ENCODE results near the gene RAB3GAP1. TPM values are rescaled to one million over a fixed set of nuclear protein-coding genes. Genes with fewer than 3 reads are reported as not detected.
"Not testable (repeated sequence)": the region's sequence is repeated elsewhere in the genome, so short reads cannot be mapped to it uniquely, and the experiment has no call there.

The RAB3GAP1 gene
- total and polyA plus RNA-seq, 7 experiments from 2014 or later = 24.3 to 58.7 (median 36.9) TPM

GRCh38 chr2:135078417-135078816 is 26.3 kb downstream of the RAB3GAP1 start:
- peaks cover 6 to 67% (median 53%) of the 10 kb centered on the region in 5 donors for H3K36me3 Mint-ChIP-seq
- no peak overlapping the region for H3K4me3 Mint-ChIP-seq
- CTCF ChIA-PET = no interaction called here
- intact Hi-C loops (cut with micrococcal nuclease) = no loop called here
- no peak overlapping the region for H3K4me3 ChIP-seq (ENCODE audit: low read length)
- DNase-seq (no peak), ATAC-seq (no peak)
- H3K9me3 ChIP-seq (ENCODE audit: control insufficient read depth in 2 of 3, low read length in 3 of 3) = no peaks in the 10 kb centered on the region
- POLR2A ChIA-PET = no interaction called here
- no peak overlapping the region for H3K27ac ChIP-seq (ENCODE audit: low read depth, low read length)
- peaks cover 0 to 17% (median 0%) of the 10 kb centered on the region in 11 donors for H3K9me3 Mint-ChIP-seq
- H3K27ac Mint-ChIP-seq = no peak overlapping the region
- H3K36me3 ChIP-seq (ENCODE audit: control insufficient read depth in 2 of 3, insufficient read depth in 3 of 3, low read length in 3 of 3) = peaks cover 0 to 17% (median 0%) of the 10 kb centered on the region in 3 experiments
- H3K27me3 Mint-ChIP-seq = no peaks in the 10 kb centered on the region
- no peaks in the 10 kb centered on the region for H3K4me1 ChIP-seq (ENCODE audit: control insufficient read depth in 2 of 2, insufficient read depth in 2 of 2, low read length in 2 of 2)
- H3K27me3 ChIP-seq (ENCODE audit: control insufficient read depth in 2 of 2, insufficient read depth in 2 of 2, low read length in 2 of 2) = no peaks in the 10 kb centered on the region
- peaks cover 6 to 43% (median 38%) of the 10 kb centered on the region in 7 donors for H3K4me1 Mint-ChIP-seq

- H3K4me3 ChIP-seq (ENCODE audit: low read length) = no peak overlapping the region
- H3K36me3 Mint-ChIP-seq = peaks cover 0 to 58% (median 57%) of the 10 kb centered on the region in 5 donors
- no peaks in the 10 kb centered on the region for H3K27me3 Mint-ChIP-seq
- H3K4me3 Mint-ChIP-seq = no peak overlapping the region
- ChIA-PET CTCF (no interaction called here), POLR2A (no interaction called here)
- DNase-seq (no peak), ATAC-seq (no peak)
- H3K4me1 Mint-ChIP-seq = peaks cover 5 to 48% (median 30%) of the 10 kb centered on the region in 7 donors
- no peak overlapping the region for H3K27ac ChIP-seq (ENCODE audit: low read depth, low read length)
- peaks cover 0 to 9% (median 0%) of the 10 kb centered on the region in 3 experiments for H3K36me3 ChIP-seq (ENCODE audit: control insufficient read depth in 2 of 3, insufficient read depth in 3 of 3, low read length in 3 of 3)
- H3K27me3 ChIP-seq (ENCODE audit: control insufficient read depth in 2 of 2, insufficient read depth in 2 of 2, low read length in 2 of 2) = no peaks in the 10 kb centered on the region
- H3K9me3 ChIP-seq (ENCODE audit: control insufficient read depth in 2 of 3, low read length in 3 of 3) = no peaks in the 10 kb centered on the region
- intact Hi-C loops (cut with micrococcal nuclease) = loop anchor here in 1 of 2 donors (5.0 kb wide), 1 partner anchor 34 kb away; the partner anchor contains the start of gene RAB3GAP1
- no peaks in the 10 kb centered on the region for H3K4me1 ChIP-seq (ENCODE audit: control insufficient read depth in 2 of 2, insufficient read depth in 2 of 2, low read length in 2 of 2)
- H3K9me3 Mint-ChIP-seq = peaks cover 0 to 18% (median 3%) of the 10 kb centered on the region in 11 donors
- no peak overlapping the region for H3K27ac Mint-ChIP-seq
Observed at GRCh38 chr2:135086222-135086621, 34.1 kb downstream of the RAB3GAP1 start.

- H3K4me3 ChIP-seq (ENCODE audit: low read length); H3K27ac ChIP-seq (ENCODE audit: low read depth, low read length); H3K4me1 ChIP-seq (ENCODE audit: control insufficient read depth in 2 of 2, insufficient read depth in 2 of 2, low read length in 2 of 2); ATAC-seq; H3K27me3 Mint-ChIP-seq; H3K9me3 ChIP-seq (ENCODE audit: control insufficient read depth in 2 of 3, low read length in 3 of 3); DNase-seq; CTCF ChIA-PET; POLR2A ChIA-PET; H3K27me3 ChIP-seq (ENCODE audit: control insufficient read depth in 2 of 2, insufficient read depth in 2 of 2, low read length in 2 of 2): not testable (repeated sequence)
- H3K36me3 Mint-ChIP-seq = peaks cover 13 to 64% (median 61%) of the 10 kb centered on the region in 5 donors
- intact Hi-C loops (cut with micrococcal nuclease) = loop anchor here in 1 of 2 donors (5.0 kb wide), 1 partner anchor 37 kb away; the partner anchor contains the start of gene RAB3GAP1
- peaks cover 3 to 43% (median 28%) of the 10 kb centered on the region in 7 donors for H3K4me1 Mint-ChIP-seq
- peaks cover 0 to 30% (median 0%) of the 10 kb centered on the region in 3 experiments for H3K36me3 ChIP-seq (ENCODE audit: control insufficient read depth in 2 of 3, insufficient read depth in 3 of 3, low read length in 3 of 3)
- peaks cover 0 to 15% (median 0%) of the 10 kb centered on the region in 11 donors for H3K9me3 Mint-ChIP-seq
- peak overlapping the region in 1 of 9 donors; percentile 29 for H3K27ac Mint-ChIP-seq
- H3K4me3 Mint-ChIP-seq = peak overlapping the region in 1 of 10 donors; percentile 18
Observed at GRCh38 chr2:135089597-135089996, 37.5 kb downstream of the RAB3GAP1 start.

GRCh38 chr2:135091681-135092080 is 39.6 kb downstream of the RAB3GAP1 start:
- H3K4me3 Mint-ChIP-seq = no peak overlapping the region
- no peaks in the 10 kb centered on the region for H3K27me3 ChIP-seq (ENCODE audit: control insufficient read depth in 2 of 2, insufficient read depth in 2 of 2, low read length in 2 of 2)
- H3K27ac Mint-ChIP-seq = peak overlapping the region in 4 of 9 donors; percentile 4 to 20 (median 14)
- peaks cover 0 to 44% (median 0%) of the 10 kb centered on the region in 3 experiments for H3K36me3 ChIP-seq (ENCODE audit: control insufficient read depth in 2 of 3, insufficient read depth in 3 of 3, low read length in 3 of 3)
- H3K9me3 Mint-ChIP-seq = peaks cover 0 to 13% (median 0%) of the 10 kb centered on the region in 11 donors
- ChIA-PET CTCF (no interaction called here), POLR2A (no interaction called here)
- H3K27ac ChIP-seq (ENCODE audit: low read depth, low read length) = no peak overlapping the region
- no peaks in the 10 kb centered on the region for H3K9me3 ChIP-seq (ENCODE audit: control insufficient read depth in 2 of 3, low read length in 3 of 3)
- DNase-seq = no peak
- intact Hi-C loops (cut with micrococcal nuclease) = no loop called here
- no peak for ATAC-seq
- peaks cover 2 to 29% (median 14%) of the 10 kb centered on the region in 7 donors for H3K4me1 Mint-ChIP-seq
- no peaks in the 10 kb centered on the region for H3K4me1 ChIP-seq (ENCODE audit: control insufficient read depth in 2 of 2, insufficient read depth in 2 of 2, low read length in 2 of 2)
- no peaks in the 10 kb centered on the region for H3K27me3 Mint-ChIP-seq
- H3K4me3 ChIP-seq (ENCODE audit: low read length) = no peak overlapping the region
- H3K36me3 Mint-ChIP-seq = peaks cover 19 to 70% (median 55%) of the 10 kb centered on the region in 5 donors

GRCh38 chr2:135093193-135093592 is 41.1 kb downstream of the RAB3GAP1 start:
- peak overlapping the region in 1 of 9 donors; percentile 10 for H3K27ac Mint-ChIP-seq
- CTCF ChIA-PET = no interaction called here

GRCh38 chr2:135093670-135094330 is 41.7 kb downstream of the RAB3GAP1 start:
- ATAC-seq = no peak
- no peak overlapping the region for H3K27ac Mint-ChIP-seq
- H3K4me3 Mint-ChIP-seq = no peak overlapping the region
- no peaks in the 10 kb centered on the region for H3K4me1 ChIP-seq (ENCODE audit: control insufficient read depth in 2 of 2, insufficient read depth in 2 of 2, low read length in 2 of 2)
- H3K27me3 Mint-ChIP-seq = no peaks in the 10 kb centered on the region
- no peaks in the 10 kb centered on the region for H3K9me3 ChIP-seq (ENCODE audit: control insufficient read depth in 2 of 3, low read length in 3 of 3)
- H3K36me3 Mint-ChIP-seq = peaks cover 19 to 62% (median 45%) of the 10 kb centered on the region in 5 donors
- POLR2A ChIA-PET = no interaction called here
- CTCF ChIA-PET = no interaction called here
- no peak for DNase-seq
- H3K27me3 ChIP-seq (ENCODE audit: control insufficient read depth in 2 of 2, insufficient read depth in 2 of 2, low read length in 2 of 2) = no peaks in the 10 kb centered on the region
- intact Hi-C loops (cut with micrococcal nuclease) = no loop called here
- H3K4me3 ChIP-seq (ENCODE audit: low read length) = no peak overlapping the region
- no peak overlapping the region for H3K27ac ChIP-seq (ENCODE audit: low read depth, low read length)
- H3K9me3 Mint-ChIP-seq = peaks cover 0 to 7% (median 0%) of the 10 kb centered on the region in 11 donors
- peaks cover 4 to 26% (median 12%) of the 10 kb centered on the region in 7 donors for H3K4me1 Mint-ChIP-seq
- peaks cover 0 to 44% (median 0%) of the 10 kb centered on the region in 3 experiments for H3K36me3 ChIP-seq (ENCODE audit: control insufficient read depth in 2 of 3, insufficient read depth in 3 of 3, low read length in 3 of 3)

More at GRCh38 chr2:135093193-135093592, 41.1 kb downstream of the RAB3GAP1 start:
- intact Hi-C loops (cut with micrococcal nuclease) = no loop called here
- Histone ChIP-seq H3K4me1 (ENCODE audit: control insufficient read depth in 2 of 2, insufficient read depth in 2 of 2, low read length in 2 of 2) (no peaks in the 10 kb centered on the region), H3K36me3 (ENCODE audit: control insufficient read depth in 2 of 3, insufficient read depth in 3 of 3, low read length in 3 of 3) (peaks cover 0 to 44% (median 0%) of the 10 kb centered on the region in 3 experiments), H3K27me3 (ENCODE audit: control insufficient read depth in 2 of 2, insufficient read depth in 2 of 2, low read length in 2 of 2) (no peaks in the 10 kb centered on the region), H3K4me3 (ENCODE audit: low read length) (no peak overlapping the region), H3K27ac (ENCODE audit: low read depth, low read length) (no peak overlapping the region), H3K9me3 (ENCODE audit: control insufficient read depth in 2 of 3, low read length in 3 of 3) (no peaks in the 10 kb centered on the region)
- ATAC-seq (no peak), DNase-seq (no peak)
- Mint-ChIP-seq H3K4me3 (no peak overlapping the region), H3K4me1 (peaks cover 4 to 25% (median 11%) of the 10 kb centered on the region in 7 donors), H3K36me3 (peaks cover 19 to 62% (median 46%) of the 10 kb centered on the region in 5 donors), H3K27me3 (no peaks in the 10 kb centered on the region), H3K9me3 (peaks cover 0 to 7% (median 0%) of the 10 kb centered on the region in 11 donors)
- POLR2A ChIA-PET = no interaction called here

Measured in naive thymus-derived CD4-positive, alpha-beta T cell (primary cell).